CD14-positive monocyte (primary cell): ENCODE measurements around the gene PKNOX2. TPM values are rescaled to one million over a fixed set of nuclear protein-coding genes. Genes with fewer than 3 reads are reported as not detected.

Source experiments
- DNase-seq, 3 donors: peaks; one replicate each; pipeline ENCODE4 v3.0.0-alpha.2; 2011 to 2022
- H2AFZ ChIP-seq: 2 replicates; pipeline ENCODE4 v1.6.0; 2012; ENCODE audit warnings: mild to moderate bottlenecking, low read depth, low read length, inconsistent platforms; ENCODE audit not compliant: insufficient read depth, poor library complexity, severe bottlenecking
- H3K27ac ChIP-seq, 2 donors: 1 replicate in 1 of 2; 2 replicates in 1 of 2; pipeline ENCODE4 v1.5.1; 2012 to 2013; ENCODE audit warnings: low read length in 2 of 2, control low read depth in 1 of 2, inconsistent platforms in 1 of 2, low read depth in 1 of 2, mild to moderate bottlenecking in 1 of 2
- H3K27me3 ChIP-seq, 2 donors: one replicate each; pipeline versions ENCODE4 v1.6.0 to v1.6.1; 2011 to 2013; ENCODE audit warnings: low read length in 2 of 2; ENCODE audit not compliant: control insufficient read depth in 2 of 2, insufficient read depth in 2 of 2
- H3K36me3 ChIP-seq, 2 donors: replicated peaks in 1 of 2; 1 replicate in 1 of 2; 2 replicates in 1 of 2; pipeline versions ENCODE4 v1.5.1 to v1.6.1; 2012 to 2013; ENCODE audit warnings: low read length in 2 of 2, control low read depth in 1 of 2, inconsistent platforms in 1 of 2, mild to moderate bottlenecking in 1 of 2; ENCODE audit not compliant: insufficient read depth in 2 of 2, control insufficient read depth in 1 of 2
- H3K4me1 ChIP-seq, 2 donors: 1 replicate in 1 of 2; 2 replicates in 1 of 2; pipeline versions ENCODE4 v1.5.1 to v1.6.1; 2012 to 2013; ENCODE audit warnings: low read length in 2 of 2, control low read depth in 1 of 2, inconsistent platforms in 1 of 2, mild to moderate bottlenecking in 1 of 2, moderate library complexity in 1 of 2; ENCODE audit not compliant: insufficient read depth in 2 of 2, control insufficient read depth in 1 of 2
- H3K4me2 ChIP-seq: replicated peaks from 2 replicates; pipeline ENCODE3; 2012; ENCODE audit warnings: low read length, moderate library complexity, mild to moderate bottlenecking; ENCODE audit not compliant: poor library complexity, severe bottlenecking; ENCODE audit errors: extremely low read depth
- H3K4me3 ChIP-seq, 3 experiments: fragments of 200-600 bp in 1 of 3; sonication (generic) in 1 of 3; replicated peaks in 1 of 3; 1 replicate in 2 of 3; 2 replicates in 1 of 3; pipeline ENCODE4 v1.5.1; 2011 to 2013; ENCODE audit warnings: low read length in 3 of 3, mild to moderate bottlenecking in 3 of 3, control low read depth in 2 of 3, low read depth in 2 of 3, inconsistent platforms in 1 of 3, moderate library complexity in 1 of 3
- H3K79me2 ChIP-seq: 2 replicates; pipeline ENCODE4 v1.6.0; 2012; ENCODE audit warnings: mild to moderate bottlenecking, control low read depth, inconsistent platforms, low read length, moderate library complexity; ENCODE audit not compliant: insufficient read depth
- H3K9ac ChIP-seq: 2 replicates; pipeline ENCODE4 v1.6.0; 2017; ENCODE audit warnings: low read length, mild to moderate bottlenecking; ENCODE audit not compliant: insufficient read depth, poor library complexity, severe bottlenecking
- H3K9me3 ChIP-seq, 2 donors: replicated peaks in 1 of 2; 1 replicate in 1 of 2; 2 replicates in 1 of 2; pipeline versions ENCODE4 v1.5.1 to v1.6.1; 2012 to 2013; ENCODE audit warnings: low read length in 2 of 2, control low read depth in 1 of 2; ENCODE audit not compliant: control insufficient read depth in 1 of 2, insufficient read depth in 1 of 2
- H4K20me1 ChIP-seq: 2 replicates; pipeline ENCODE4 v1.6.0; 2012; ENCODE audit warnings: mild to moderate bottlenecking, low read length, control low read depth, moderate library complexity; ENCODE audit not compliant: insufficient read depth
- H3K27ac Mint-ChIP-seq, 7 donors: one replicate each; pipeline ENCODE4 v1.8.0; 2020; ENCODE audit warnings: mild to moderate bottlenecking in 7 of 7, mixed read lengths in 7 of 7, moderate library complexity in 6 of 7, inconsistent platforms in 2 of 7
- H3K27me3 Mint-ChIP-seq, 3 donors: one replicate each; pipeline ENCODE4 v1.8.0; 2021 to 2022; ENCODE audit warnings: low read depth in 3 of 3, mild to moderate bottlenecking in 3 of 3, mixed read lengths in 3 of 3, moderate library complexity in 3 of 3, inconsistent platforms in 1 of 3
- H3K36me3 Mint-ChIP-seq, 2 donors: one replicate each; pipeline ENCODE4 v1.8.0; 2020; ENCODE audit warnings: mixed read lengths in 2 of 2, inconsistent platforms in 1 of 2, mild to moderate bottlenecking in 1 of 2
- H3K4me1 Mint-ChIP-seq: one replicate; pipeline ENCODE4 v1.8.0; 2020; ENCODE audit warnings: mild to moderate bottlenecking, mixed read lengths
- H3K4me3 Mint-ChIP-seq, 2 donors: one replicate each; pipeline ENCODE4 v1.8.0; 2020; ENCODE audit warnings: mild to moderate bottlenecking in 2 of 2, mixed read lengths in 2 of 2, moderate library complexity in 1 of 2
- H3K9me3 Mint-ChIP-seq, 7 donors: one replicate each; pipeline ENCODE4 v1.8.0; 2020 to 2022; ENCODE audit warnings: mixed read lengths in 7 of 7, mild to moderate bottlenecking in 6 of 7, moderate library complexity in 6 of 7, inconsistent platforms in 2 of 7
- CTCF ChIP-seq: fragments of 200-600 bp; IDR thresholded peaks from one replicate; pipeline ENCODE4 v1.8.0; 2022; ENCODE audit warnings: antibody characterized with exemption, mild to moderate bottlenecking
- WGBS: methylation state at CpG from one replicate; pipeline ENCODE4 v1.1.5; 2013; ENCODE audit warnings: missing lambda C conversion rate; ENCODE audit not compliant: insufficient coverage; 5-methylcytosine and 5-hydroxymethylcytosine counted together
- intact Hi-C, 2 donors: fragments of 100-400 bp; cut with micrococcal nuclease; formaldehyde crosslinking; loops; one replicate each; pipeline versions ENCODE4 v1.15.0 to v1.15.1; 2023
- polyA plus RNA-seq, 3 donors: library from polyadenylated mRNA; depleted of rRNA in 1 of 3; unstranded in 2 of 3; stranded (reverse) in 1 of 3; fragments of 300-500 nt in 2 of 3; fragments of >200 nt in 1 of 3; fragmentation: Illumina TruSeq in 2 of 3; gene quantifications; 1 replicate in 2 of 3; 2 replicates in 1 of 3; pipeline ENCODE4 v1.2.3, GENCODE V29; 2012 to 2021

The PKNOX2 gene
- polyA plus RNA-seq, 3 donors = not detected

GRCh38 chr11:125147280-125147679, 17.3 kb upstream of the PKNOX2 start:
- no peaks in the 10 kb centered on the region for H3K79me2 ChIP-seq
- no peaks in the 10 kb centered on the region for H3K36me3 ChIP-seq
- H3K4me3 ChIP-seq = no peak overlapping the region
- H3K4me1 Mint-ChIP-seq = no peaks in the 10 kb centered on the region
- WGBS = no CpG with 5 or more reads among the region's 6 CpGs
- intact Hi-C loops = no loop called here
- H3K9me3 Mint-ChIP-seq = peaks cover 0 to 4% (median 0%) of the 10 kb centered on the region in 7 donors
- H2AFZ ChIP-seq = no peak overlapping the region
- H3K4me2 ChIP-seq = no peak overlapping the region
- peaks cover 11 to 24% (median 15%) of the 10 kb centered on the region in 3 donors for H3K27me3 Mint-ChIP-seq
- H3K36me3 Mint-ChIP-seq = no peaks in the 10 kb centered on the region
- no peak overlapping the region for H3K27ac Mint-ChIP-seq
- no peak for DNase-seq
- no peak overlapping the region for H3K27ac ChIP-seq
- peak overlapping the region in 1 of 2 donors; percentile 11 for H3K4me3 Mint-ChIP-seq
- H4K20me1 ChIP-seq = no peaks in the 10 kb centered on the region
- H3K4me1 ChIP-seq = no peaks in the 10 kb centered on the region
- peaks cover 0 to 7% of the 10 kb centered on the region in 2 donors for H3K27me3 ChIP-seq
- no peak for TF ChIP-seq CTCF
- no peak overlapping the region for H3K9ac ChIP-seq
- no peaks in the 10 kb centered on the region for H3K9me3 ChIP-seq

- Mint-ChIP-seq H3K27me3 (peaks cover 11 to 26% (median 14%) of the 10 kb centered on the region in 3 donors), H3K4me3 (no peak overlapping the region), H3K36me3 (no peaks in the 10 kb centered on the region), H3K9me3 (peaks cover 0 to 4% (median 0%) of the 10 kb centered on the region in 7 donors), H3K4me1 (no peaks in the 10 kb centered on the region), H3K27ac (no peak overlapping the region)
- no peaks in the 10 kb centered on the region for H3K9me3 ChIP-seq
- H2AFZ ChIP-seq = no peak overlapping the region
- no peaks in the 10 kb centered on the region for H3K36me3 ChIP-seq
- intact Hi-C loops = no loop called here
- H3K79me2 ChIP-seq = no peaks in the 10 kb centered on the region
- no peaks in the 10 kb centered on the region for H4K20me1 ChIP-seq
- no peak overlapping the region for H3K4me2 ChIP-seq
- H3K27ac ChIP-seq = no peak overlapping the region
- no peak overlapping the region for H3K4me3 ChIP-seq
- H3K9ac ChIP-seq = no peak overlapping the region
- no peaks in the 10 kb centered on the region for H3K4me1 ChIP-seq
- H3K27me3 ChIP-seq = peaks cover 0 to 7% of the 10 kb centered on the region in 2 donors
- DNase-seq = no peak
- no peak for TF ChIP-seq CTCF
These were observed 16.5 kb upstream of the PKNOX2 start for GRCh38 chr11:125148011-125148410.
